Astrocyte (in vitro differentiated cells and primary cell): Measurements from ENCODE around the gene C9orf85. TPM values are rescaled to one million over a fixed set of nuclear protein-coding genes. Genes with fewer than 3 reads are reported as not detected.

Experiments
- DNase-seq: peaks from one replicate; pipeline ENCODE4 v3.0.0-alpha.2; 2010; ENCODE audit warnings: low read depth
- FAIRE-seq: peaks from 2 replicates; lab custom pipeline; 2011; peaks lifted over from hg19 to GRCh38; lab: Jason Lieb, UNC
- H2AFZ ChIP-seq: 2 replicates; pipeline ENCODE4 v1.6.0; 2012; ENCODE audit warnings: low read depth, low read length, inconsistent platforms
- H3K27ac ChIP-seq: 2 replicates; pipeline ENCODE4 v1.5.1; 2011; ENCODE audit warnings: low read depth, low read length, inconsistent platforms
- H3K27me3 ChIP-seq: 2 replicates; pipeline ENCODE4 v1.6.0; 2011; ENCODE audit warnings: low read length, inconsistent platforms; ENCODE audit not compliant: insufficient read depth
- H3K36me3 ChIP-seq: 2 replicates; pipeline ENCODE4 v1.5.1; 2011; ENCODE audit warnings: low read length, inconsistent platforms; ENCODE audit not compliant: insufficient read depth
- H3K4me1 ChIP-seq: 2 replicates; pipeline ENCODE4 v1.5.1; 2011; ENCODE audit warnings: low read length, inconsistent platforms; ENCODE audit not compliant: insufficient read depth
- H3K4me2 ChIP-seq: 2 replicates; pipeline ENCODE4 v1.6.0; 2012; ENCODE audit warnings: low read length, inconsistent platforms
- H3K4me3 ChIP-seq: 2 replicates; pipeline ENCODE4 v1.5.1; 2011; ENCODE audit warnings: low read depth, mild to moderate bottlenecking, low read length, inconsistent platforms; ENCODE audit not compliant: insufficient read depth
- H3K79me2 ChIP-seq: 2 replicates; pipeline ENCODE4 v1.6.0; 2012; ENCODE audit warnings: mild to moderate bottlenecking, low read length, inconsistent platforms; ENCODE audit not compliant: insufficient read depth
- H3K9ac ChIP-seq: 2 replicates; pipeline ENCODE4 v1.6.0; 2012; ENCODE audit warnings: mild to moderate bottlenecking, low read length, inconsistent platforms
- H3K9me3 ChIP-seq: 2 replicates; pipeline ENCODE4 v1.5.1; 2012; ENCODE audit warnings: low read depth, mild to moderate bottlenecking, low read length, inconsistent platforms; ENCODE audit not compliant: insufficient read depth
- H4K20me1 ChIP-seq: 2 replicates; pipeline ENCODE4 v1.6.0; 2012; ENCODE audit warnings: low read length, inconsistent platforms; ENCODE audit not compliant: insufficient read depth
- H3K27ac Mint-ChIP-seq: one replicate; pipeline ENCODE4 v1.8.0; 2021; ENCODE audit warnings: mild to moderate bottlenecking, mixed read lengths; ENCODE audit not compliant: unreplicated experiment
- H3K27me3 Mint-ChIP-seq: one replicate; pipeline ENCODE4 v1.8.0; 2021; ENCODE audit warnings: low read depth, mixed read lengths; ENCODE audit not compliant: unreplicated experiment
- H3K36me3 Mint-ChIP-seq: one replicate; pipeline ENCODE4 v1.8.0; 2021; ENCODE audit warnings: low read depth, mixed read lengths; ENCODE audit not compliant: unreplicated experiment
- H3K4me1 Mint-ChIP-seq: one replicate; pipeline ENCODE4 v1.8.0; 2021; ENCODE audit warnings: low read depth, mixed read lengths; ENCODE audit not compliant: unreplicated experiment
- H3K4me3 Mint-ChIP-seq: one replicate; pipeline ENCODE4 v1.8.0; 2021; ENCODE audit warnings: mild to moderate bottlenecking, moderate library complexity, mixed read lengths; ENCODE audit not compliant: unreplicated experiment
- H3K9me3 Mint-ChIP-seq: one replicate; pipeline ENCODE4 v1.8.0; 2021; ENCODE audit warnings: mild to moderate bottlenecking, mixed read lengths; ENCODE audit not compliant: unreplicated experiment
- CTCF ChIP-seq: IDR thresholded peaks from 2 replicates; pipeline ENCODE4 v1.5.1; 2011; ENCODE audit warnings: low read depth, mild to moderate bottlenecking, inconsistent platforms, low read length, moderate library complexity; ENCODE audit not compliant: insufficient read depth
- EZH2 ChIP-seq: IDR thresholded peaks from 2 replicates; pipeline ENCODE4 v1.6.1; 2012; ENCODE audit warnings: mild to moderate bottlenecking, low read length, inconsistent platforms; ENCODE audit not compliant: insufficient read depth
- total RNA-seq: library from RNA; stranded (reverse); gene quantifications from 2 replicates; pipeline ENCODE4 v1.2.1, GENCODE V29; 2021

The C9orf85 gene
- total RNA-seq, 1 donor from 2014 or later = 15.2 TPM

GRCh38 chr9:71886541-71886940 lies 24.9 kb upstream of the C9orf85 start:
- no peak overlapping the region for H3K4me3 Mint-ChIP-seq
- Histone ChIP-seq H3K9ac (no peak overlapping the region), H3K4me2 (no peak overlapping the region), H4K20me1 (peaks cover 21% of the 10 kb centered on the region), H3K4me3 (no peak overlapping the region), H3K4me1 (no peaks in the 10 kb centered on the region), H3K79me2 (peaks cover 77% of the 10 kb centered on the region), H3K9me3 (no peaks in the 10 kb centered on the region), H3K36me3 (no peaks in the 10 kb centered on the region), H3K27me3 (no peaks in the 10 kb centered on the region), H2AFZ (no peak overlapping the region), H3K27ac (no peak overlapping the region)
- H3K36me3 Mint-ChIP-seq = peaks cover 4% of the 10 kb centered on the region
- H3K27me3 Mint-ChIP-seq = no peaks in the 10 kb centered on the region
- no peak overlapping the region for H3K27ac Mint-ChIP-seq
- peaks cover 3% of the 10 kb centered on the region for H3K9me3 Mint-ChIP-seq
- FAIRE-seq = no peak
- peaks cover 5% of the 10 kb centered on the region for H3K4me1 Mint-ChIP-seq
- TF ChIP-seq EZH2 = no peak
- TF ChIP-seq CTCF = no peak
- no peak for DNase-seq

GRCh38 chr9:71887362-71887761 lies 24.1 kb upstream of the C9orf85 start:
- no peaks in the 10 kb centered on the region for H3K4me1 ChIP-seq
- no peaks in the 10 kb centered on the region for H3K36me3 ChIP-seq
- FAIRE-seq = no peak
- no peak for DNase-seq
- Mint-ChIP-seq H3K4me1 (peaks cover 5% of the 10 kb centered on the region), H3K9me3 (peaks cover 3% of the 10 kb centered on the region), H3K27ac (no peak overlapping the region), H3K36me3 (peaks cover 2% of the 10 kb centered on the region), H3K4me3 (no peak overlapping the region), H3K27me3 (no peaks in the 10 kb centered on the region)
- TF ChIP-seq CTCF (no peak), EZH2 (no peak)
- H3K79me2 ChIP-seq = peaks cover 76% of the 10 kb centered on the region
- no peaks in the 10 kb centered on the region for H3K9me3 ChIP-seq
- H3K9ac ChIP-seq = no peak overlapping the region
- H3K27me3 ChIP-seq = no peaks in the 10 kb centered on the region
- H3K4me3 ChIP-seq = no peak overlapping the region
- no peak overlapping the region for H3K4me2 ChIP-seq
- peaks cover 22% of the 10 kb centered on the region for H4K20me1 ChIP-seq
- no peak overlapping the region for H2AFZ ChIP-seq
- H3K27ac ChIP-seq = no peak overlapping the region

- Histone ChIP-seq H3K9ac (no peak overlapping the region), H3K27ac (no peak overlapping the region), H3K4me2 (no peak overlapping the region), H3K36me3 (no peaks in the 10 kb centered on the region), H3K4me3 (no peak overlapping the region), H3K27me3 (no peaks in the 10 kb centered on the region), H2AFZ (no peak overlapping the region), H3K9me3 (no peaks in the 10 kb centered on the region), H4K20me1 (peaks cover 39% of the 10 kb centered on the region), H3K4me1 (no peaks in the 10 kb centered on the region), H3K79me2 (peaks cover 84% of the 10 kb centered on the region)
- FAIRE-seq = no peak
- TF ChIP-seq EZH2 (no peak), CTCF (no peak)
- H3K9me3 Mint-ChIP-seq = no peaks in the 10 kb centered on the region
- no peak for DNase-seq
- H3K4me1 Mint-ChIP-seq = peaks cover 10% of the 10 kb centered on the region
- no peak overlapping the region for H3K27ac Mint-ChIP-seq
- H3K27me3 Mint-ChIP-seq = no peaks in the 10 kb centered on the region
- no peak overlapping the region for H3K4me3 Mint-ChIP-seq
- H3K36me3 Mint-ChIP-seq = no peaks in the 10 kb centered on the region
Measured at GRCh38 chr9:71890042-71890679, 21.3 kb upstream of the C9orf85 start.
